Fibroblast of skin of scalp (primary cell): Measurements from ENCODE around the gene FJX1.

Experiments
- DNase-seq: peaks from one replicate; pipeline ENCODE4 v3.0.0-alpha.2; 2013

FJX1 gene

DNA sequence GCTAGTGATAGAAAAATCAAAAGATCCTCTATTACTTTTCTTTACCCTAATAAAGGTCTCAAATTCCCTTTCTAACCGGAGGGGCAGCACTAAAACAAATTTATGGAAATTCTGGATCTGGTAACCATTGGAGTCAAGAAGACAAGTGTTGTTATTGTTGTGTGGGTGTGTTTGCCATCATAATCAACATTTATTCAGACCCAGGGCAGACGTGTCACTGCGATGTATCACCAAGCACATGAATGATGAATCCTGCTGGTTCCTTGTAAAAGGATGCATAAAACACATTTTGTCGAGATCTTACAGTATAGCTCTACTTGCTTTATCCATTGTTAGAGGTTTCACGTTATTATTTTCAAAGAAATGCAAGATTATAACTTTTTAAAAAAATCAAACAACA, 12.1 kb upstream of the FJX1 start:
- DNase-seq: no peak

GRCh38 chr11:35608502-35608901, 9.8 kb upstream of the FJX1 start:
- DNase-seq: no peak

- DNase-seq: no peak
These were observed 8.6 kb upstream of the FJX1 start for GRCh38 chr11:35609656-35610055.

- no peak for DNase-seq
These were observed 7.6 kb upstream of the FJX1 start for GRCh38 chr11:35610631-35611030.

- DNase-seq: no peak
These were observed 6.5 kb upstream of the FJX1 start for GRCh38 chr11:35611741-35612140.

DNA sequence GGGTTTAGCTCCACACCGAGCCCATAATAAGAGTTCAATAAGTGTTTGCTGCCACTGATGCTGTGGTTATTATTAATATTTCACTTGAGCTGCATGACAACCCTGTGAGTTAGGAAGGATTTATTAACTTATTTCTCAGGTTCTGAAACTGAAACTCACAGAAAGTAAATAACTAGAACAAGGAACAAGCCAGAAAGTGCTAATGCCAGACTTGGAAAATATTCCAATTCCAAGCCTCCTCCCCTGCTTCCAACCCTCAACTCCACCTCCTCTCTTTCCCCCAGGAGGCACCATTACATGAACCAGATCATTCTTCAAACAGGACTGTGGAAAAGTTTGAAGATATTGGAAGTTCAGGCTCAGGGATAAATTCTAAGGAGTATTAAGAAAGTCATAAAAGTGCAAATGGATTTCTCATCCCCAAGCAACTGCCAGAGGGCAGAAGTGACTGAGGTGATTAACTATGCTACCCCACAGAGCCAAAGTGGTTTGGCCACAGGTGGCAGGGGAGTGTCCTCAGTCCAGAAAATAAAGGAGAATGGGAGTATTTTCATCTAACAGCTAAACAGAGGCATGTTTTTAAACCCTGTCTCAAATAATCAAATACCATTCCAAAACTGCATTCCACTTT, 3.2 kb upstream of the FJX1 start:
- no peak for DNase-seq

GRCh38 chr11:35615921-35616900, 2.0 kb upstream of the FJX1 start:
- DNase-seq: peak; percentile 63

DNA sequence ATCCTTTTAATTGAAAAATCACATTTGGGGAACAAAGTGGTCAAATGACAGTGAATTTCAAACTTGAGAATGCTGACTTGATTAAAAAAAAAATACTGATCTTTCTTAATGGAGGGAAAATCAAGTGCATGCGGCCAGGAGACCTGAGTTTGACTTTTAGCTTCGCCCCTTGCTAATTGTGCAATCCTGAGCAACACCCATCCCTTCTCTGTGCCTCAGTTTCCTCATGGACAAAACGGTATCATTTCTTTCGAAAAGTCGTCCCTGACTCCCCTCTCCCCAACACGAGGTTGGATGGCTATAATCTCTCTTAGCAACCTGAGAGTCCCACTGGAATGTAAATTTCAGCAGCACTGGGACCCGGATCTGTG, 959 bp upstream of the FJX1 start:
- no peak for DNase-seq

- DNase-seq: peak; percentile 49
These were observed 346 bp downstream of the FJX1 start for GRCh38 chr11:35618497-35619115.

DNA sequence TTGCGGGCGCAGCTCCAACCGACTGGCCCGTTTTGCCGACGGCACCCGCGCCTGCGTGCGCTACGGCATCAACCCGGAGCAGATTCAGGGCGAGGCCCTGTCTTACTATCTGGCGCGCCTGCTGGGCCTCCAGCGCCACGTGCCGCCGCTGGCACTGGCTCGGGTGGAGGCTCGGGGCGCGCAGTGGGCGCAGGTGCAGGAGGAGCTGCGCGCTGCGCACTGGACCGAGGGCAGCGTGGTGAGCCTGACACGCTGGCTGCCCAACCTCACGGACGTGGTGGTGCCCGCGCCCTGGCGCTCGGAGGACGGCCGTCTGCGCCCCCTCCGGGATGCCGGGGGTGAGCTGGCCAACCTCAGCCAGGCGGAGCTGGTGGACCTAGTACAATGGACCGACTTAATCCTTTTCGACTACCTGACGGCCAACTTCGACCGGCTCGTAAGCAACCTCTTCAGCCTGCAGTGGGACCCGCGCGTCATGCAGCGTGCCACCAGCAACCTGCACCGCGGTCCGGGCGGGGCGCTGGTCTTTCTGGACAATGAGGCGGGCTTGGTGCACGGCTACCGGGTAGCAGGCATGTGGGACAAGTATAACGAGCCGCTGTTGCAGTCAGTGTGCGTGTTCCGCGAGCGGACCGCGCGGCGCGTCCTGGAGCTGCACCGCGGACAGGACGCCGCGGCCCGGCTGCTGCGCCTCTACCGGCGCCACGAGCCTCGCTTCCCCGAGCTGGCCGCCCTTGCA, 1.0 kb downstream of the FJX1 start:
- peak; percentile 52 for DNase-seq

DNA sequence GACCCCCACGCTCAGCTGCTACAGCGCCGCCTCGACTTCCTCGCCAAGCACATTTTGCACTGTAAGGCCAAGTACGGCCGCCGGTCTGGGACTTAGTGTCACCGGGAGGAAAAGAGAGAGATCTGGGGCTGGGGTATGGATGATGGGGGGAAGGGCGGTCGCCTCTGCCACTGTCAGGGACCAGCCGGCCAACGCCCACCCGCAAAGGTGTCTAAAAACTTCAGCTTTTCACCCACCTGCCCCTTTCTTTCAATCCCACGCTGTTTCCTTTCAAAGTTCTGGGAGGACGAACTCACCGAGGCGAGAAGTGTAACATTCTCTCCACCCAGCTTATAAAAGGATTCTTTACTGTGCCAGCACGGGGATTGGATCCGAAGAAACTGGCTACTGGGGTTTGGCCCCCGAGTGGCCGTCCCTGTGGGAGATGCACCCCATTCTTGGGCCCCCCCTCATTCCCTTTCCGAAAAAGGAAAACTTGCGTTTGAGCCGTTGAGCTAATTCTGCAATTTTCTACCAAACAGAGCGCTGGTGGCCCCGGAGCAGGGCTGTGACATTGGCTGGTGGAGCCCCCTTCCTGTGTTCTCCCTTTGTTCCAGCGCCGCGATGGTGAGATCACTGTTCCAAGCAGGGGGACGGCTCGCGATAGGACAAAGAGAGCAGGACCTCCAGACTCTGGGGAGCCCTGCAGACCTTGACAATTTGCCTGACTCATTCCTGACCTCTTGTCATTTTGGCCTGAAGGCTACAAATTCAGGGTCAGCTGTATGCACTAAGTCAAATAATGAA, 1.8 kb downstream of the FJX1 start:
- peak; percentile 40 for DNase-seq

GRCh38 chr11:35620795-35621194, 2.5 kb downstream of the FJX1 start:
- DNase-seq: no peak

- DNase-seq: no peak
These were observed 3.4 kb downstream of the FJX1 start for GRCh38 chr11:35621620-35622019.

- peak; percentile 88 for DNase-seq
These were observed 3.8 kb downstream of the FJX1 start for GRCh38 chr11:35622070-35622469.

DNA sequence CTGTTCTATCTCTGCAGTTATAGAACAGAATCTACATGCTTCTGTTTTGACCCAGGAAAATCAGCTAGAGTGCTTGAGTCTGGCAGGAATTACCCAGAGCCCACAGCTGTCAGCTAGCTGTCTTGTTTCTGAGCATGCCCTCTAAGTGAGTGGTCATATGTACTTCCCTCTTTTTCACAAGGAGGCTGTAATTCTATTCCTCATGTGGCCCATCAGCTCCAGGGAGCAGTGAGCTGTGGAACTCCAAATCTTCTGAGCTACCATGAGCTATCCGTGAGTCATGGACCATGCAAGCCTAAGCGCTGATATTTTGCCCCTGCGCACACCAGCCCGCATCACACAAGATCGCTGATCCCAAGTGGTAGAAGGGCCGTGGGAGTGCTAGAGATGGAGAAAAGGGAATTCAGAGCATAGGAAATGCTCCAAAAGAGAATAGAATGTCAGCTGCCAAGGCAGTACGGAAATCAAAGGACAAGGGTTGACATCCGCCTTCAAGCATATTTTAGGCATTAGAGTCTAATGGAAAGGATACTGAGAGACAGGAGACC, 5.4 kb downstream of the FJX1 start:
- DNase-seq: peak; percentile 87

DNA sequence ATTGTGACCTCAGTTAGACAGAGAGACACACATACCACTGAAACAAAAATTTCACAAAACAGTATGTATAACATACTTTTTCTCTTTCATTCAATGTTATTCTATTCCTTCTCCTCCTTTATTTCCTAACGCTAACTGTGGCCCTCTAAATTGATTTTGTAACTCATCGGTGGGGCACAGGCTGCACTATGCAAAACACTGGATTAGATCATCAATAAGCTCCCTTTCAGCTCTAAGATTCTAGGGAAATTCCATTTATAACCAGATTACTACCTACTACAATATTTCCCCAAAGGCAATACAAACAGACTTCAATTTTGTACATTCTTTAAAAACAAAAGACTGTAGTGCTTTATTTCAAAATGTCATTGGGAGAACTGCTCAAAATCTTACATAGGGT, 6.1 kb downstream of the FJX1 start:
- DNase-seq: no peak

- DNase-seq: peak; percentile 82
These were observed 6.5 kb downstream of the FJX1 start for GRCh38 chr11:35624781-35625180.

DNA sequence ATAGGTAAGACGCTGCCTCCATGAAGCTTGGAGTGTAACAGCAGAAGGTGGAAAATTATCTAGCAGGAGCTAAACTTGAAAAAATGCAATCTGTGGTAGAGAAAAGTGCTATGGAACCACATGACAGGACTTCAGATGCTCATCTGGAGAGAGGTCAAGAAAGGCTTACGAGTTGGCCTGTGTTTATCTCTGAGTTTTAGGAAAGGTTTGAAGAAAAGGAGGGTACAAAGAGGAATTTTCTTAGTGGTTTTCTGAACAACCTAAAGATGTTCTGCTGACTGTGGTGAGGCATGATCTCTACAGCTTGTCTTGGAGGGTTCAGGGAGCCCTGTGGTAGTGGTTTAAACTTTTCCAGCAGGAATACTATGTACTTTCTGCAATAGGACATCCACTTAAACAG, 8.2 kb downstream of the FJX1 start:
- no peak for DNase-seq

GRCh38 chr11:35629511-35629910, 11.3 kb downstream of the FJX1 start:
- DNase-seq: no peak

DNA sequence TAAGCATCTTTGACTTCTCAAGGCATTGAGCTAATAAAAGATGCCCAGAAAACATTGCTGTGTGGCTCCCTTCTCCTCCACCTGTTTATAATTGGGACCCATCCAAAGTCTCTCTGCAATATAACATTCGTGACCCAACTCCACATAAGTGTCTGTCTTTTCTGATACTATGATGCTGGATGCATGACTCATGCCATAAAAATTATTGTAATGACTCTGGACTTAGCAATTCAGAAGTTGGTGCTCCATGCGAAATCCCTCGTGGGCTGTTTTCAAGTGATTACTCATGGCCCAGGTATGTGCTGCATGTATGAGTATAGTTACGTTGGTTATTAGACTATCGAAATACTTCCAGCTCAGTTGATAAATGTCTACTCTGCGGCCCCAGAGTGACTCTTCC, 11.7 kb downstream of the FJX1 start:
- DNase-seq: peak; percentile 99

- DNase-seq: peak; percentile 34
These were observed 13.6 kb downstream of the FJX1 start for GRCh38 chr11:35631891-35632290.

DNA sequence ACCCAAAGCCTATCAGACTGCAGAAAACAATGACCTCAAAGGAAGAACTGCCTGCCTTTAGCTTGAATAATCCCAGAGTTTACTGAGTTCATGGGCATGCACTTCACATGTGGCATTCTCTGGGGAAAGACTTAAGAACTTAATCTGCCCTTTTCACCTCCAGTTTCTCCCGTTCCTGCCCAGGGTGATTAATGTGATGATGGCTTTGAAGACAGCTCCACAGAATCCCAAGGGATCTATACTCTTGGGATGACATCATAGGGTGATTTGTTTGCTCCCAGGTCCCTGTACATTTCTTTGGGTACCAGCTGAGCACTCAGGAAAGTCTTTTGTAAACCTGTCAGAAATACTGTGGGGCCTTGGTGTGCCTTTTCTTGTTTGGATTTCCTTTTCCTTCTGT, 14.0 kb downstream of the FJX1 start:
- DNase-seq: peak; percentile 69
